OCI-LY7 (cell line): ENCODE data around the gene MAP3K1. TPM values are rescaled to one million over a fixed set of nuclear protein-coding genes. Genes with fewer than 3 reads are reported as not detected.

ENCODE experiments used
- BruUV-seq: library from RNA; stranded (reverse); fragments of 400-500 nt; replicated peaks from 2 replicates; lab custom pipeline; 2021; lab: Mats Ljungman, UMichigan
- CTCF ChIA-PET: fragments of 300-600 bp; sonication (Branson Sonifier 250); formaldehyde crosslinking; loops from one replicate; lab custom pipeline; 2022; ENCODE audit warnings: antibody characterized with exemption; ENCODE audit not compliant: unreplicated experiment; lab: Charles Lee
- POLR2A ChIA-PET: fragments of 300-600 bp; sonication (Branson Sonifier 250); formaldehyde crosslinking; loops from one replicate; lab custom pipeline; 2022; ENCODE audit warnings: antibody characterized with exemption; lab: Charles Lee
- DNase-seq: peaks from one replicate; pipeline ENCODE4 v3.0.0-alpha.2; 2015; ENCODE audit warnings: low spot score
- H2AFZ ChIP-seq: fragments of 200-600 bp; sonication (generic), shearing (Covaris generic); 2 replicates; pipeline ENCODE4 v1.6.1; 2014; ENCODE audit warnings: mild to moderate bottlenecking, antibody characterized with exemption, low read length, moderate library complexity
- H3K27ac ChIP-seq: fragments of 200-600 bp; sonication (generic); 2 replicates; pipeline ENCODE4 v1.5.1; 2014; ENCODE audit warnings: mixed run types, low read depth, mild to moderate bottlenecking, moderate library complexity, low read length, inconsistent platforms; ENCODE audit not compliant: poor library complexity, severe bottlenecking
- H3K36me3 ChIP-seq: fragments of 200-600 bp; sonication (generic); 2 replicates; pipeline ENCODE4 v1.6.1; 2014; ENCODE audit warnings: mild to moderate bottlenecking, antibody characterized with exemption, low read length, moderate library complexity, mixed read lengths; ENCODE audit not compliant: insufficient read depth
- H3K4me1 ChIP-seq: fragments of 200-600 bp; sonication (generic); 2 replicates; pipeline ENCODE4 v1.5.1; 2014; ENCODE audit warnings: mild to moderate bottlenecking, low read length; ENCODE audit not compliant: insufficient read depth, poor library complexity, severe bottlenecking
- H3K4me2 ChIP-seq: fragments of 200-600 bp; sonication (generic); 2 replicates; pipeline ENCODE4 v1.6.1; 2014; ENCODE audit warnings: mild to moderate bottlenecking, low read length
- H3K4me3 ChIP-seq: fragments of 200-600 bp; sonication (generic); 2 replicates; pipeline ENCODE4 v1.5.1; 2014; ENCODE audit warnings: mild to moderate bottlenecking, low read depth, low read length; ENCODE audit not compliant: poor library complexity, severe bottlenecking
- H3K79me2 ChIP-seq: fragments of 200-600 bp; sonication (generic); 2 replicates; pipeline ENCODE4 v1.6.1; 2016; ENCODE audit warnings: low read depth, mild to moderate bottlenecking, low read length, moderate library complexity, mixed read lengths; ENCODE audit not compliant: insufficient read depth
- H3K9me2 ChIP-seq: fragments of 200-600 bp; sonication (generic); 2 replicates; pipeline ENCODE4 v1.6.1; 2016; ENCODE audit warnings: mild to moderate bottlenecking, low read length, mixed read lengths; ENCODE audit not compliant: insufficient read depth
- H3K9me3 ChIP-seq: fragments of 200-600 bp; sonication (generic); 2 replicates; pipeline ENCODE4 v1.6.1; 2014; ENCODE audit warnings: mild to moderate bottlenecking, mixed run types, low read length, mixed read lengths
- H4K20me1 ChIP-seq: fragments of 200-600 bp; sonication (generic); 2 replicates; pipeline ENCODE4 v1.6.1; 2014; ENCODE audit warnings: mild to moderate bottlenecking, antibody characterized with exemption, low read length, moderate library complexity, mixed read lengths; ENCODE audit not compliant: insufficient read depth
- CTCF ChIP-seq: fragments of 200-600 bp; sonication (generic); conservative IDR thresholded peaks from 2 replicates; pipeline ENCODE4 v1.5.1; 2014; ENCODE audit warnings: mild to moderate bottlenecking, antibody characterized with exemption, low read length, moderate library complexity, mixed read lengths
- EZH2phosphoT487 ChIP-seq: fragments of 200-600 bp; sonication (generic); IDR thresholded peaks from 2 replicates; pipeline ENCODE4 v1.6.1; 2018; ENCODE audit warnings: low read depth, borderline replicate concordance, mild to moderate bottlenecking, mixed run types, antibody characterized with exemption, low read length, moderate library complexity, mixed read lengths
- intact Hi-C: fragments of 100-400 bp; cut with micrococcal nuclease; formaldehyde crosslinking; loops from one replicate; pipeline ENCODE4 v1.10.0; 2022; ENCODE audit not compliant: unreplicated experiment
- total RNA-seq, 2 experiments: library from RNA; depleted of rRNA in 1 of 2; stranded (reverse); fragments of >200 nt in 1 of 2; shearing (Covaris generic) in 1 of 2; gene quantifications; 2 replicates each; pipeline ENCODE4 v1.2.3, GENCODE V29; 2014 to 2022

Gene MAP3K1
- total RNA-seq, 2 experiments from 2014 or later = 29.4 to 29.9 TPM

GRCh38 chr5:56896763-56897162, 81.4 kb downstream of the MAP3K1 start:
- intact Hi-C loops = no loop called here
- H3K27ac ChIP-seq = no peak overlapping the region
- H2AFZ ChIP-seq = no peak overlapping the region
- ChIA-PET CTCF (no interaction called here), POLR2A (interaction anchor here (0.7 to 1.6 kb wide), 7 partner anchors 9 to 573 kb away, joined by 3 to 4 read pairs (median 3); no protein-coding TSS in a partner anchor)
- H3K4me1 ChIP-seq = no peaks in the 10 kb centered on the region
- no peak overlapping the region for H3K4me2 ChIP-seq
- no peaks in the 10 kb centered on the region for H3K79me2 ChIP-seq
- H4K20me1 ChIP-seq = no peaks in the 10 kb centered on the region
- H3K4me3 ChIP-seq = no peak overlapping the region
- TF ChIP-seq EZH2phosphoT487 = no peak
- TF ChIP-seq CTCF = no peak
- no peaks in the 10 kb centered on the region for H3K9me3 ChIP-seq
- peaks cover 42% of the 10 kb centered on the region for H3K36me3 ChIP-seq
- H3K9me2 ChIP-seq = no peaks in the 10 kb centered on the region
- no TSS peak for BruUV-seq
- no peak for DNase-seq

- Histone ChIP-seq H3K4me2 (no peak overlapping the region), H3K36me3 (peaks cover 32% of the 10 kb centered on the region), H3K79me2 (no peaks in the 10 kb centered on the region), H3K4me3 (no peak overlapping the region), H3K4me1 (no peaks in the 10 kb centered on the region), H2AFZ (no peak overlapping the region), H3K9me2 (no peaks in the 10 kb centered on the region), H4K20me1 (no peaks in the 10 kb centered on the region), H3K9me3 (no peaks in the 10 kb centered on the region), H3K27ac (no peak overlapping the region)
- TF ChIP-seq EZH2phosphoT487 = no peak
- TF ChIP-seq CTCF = no peak
- POLR2A ChIA-PET = interaction anchor here (0.6 to 1.8 kb wide), 3 partner anchors 9 to 17 kb away, joined by 3 to 8 read pairs (median 3); no protein-coding TSS in a partner anchor
- no TSS peak for BruUV-seq
- intact Hi-C loops = no loop called here
- CTCF ChIA-PET = no interaction called here
- no peak for DNase-seq
These were observed 82.9 kb downstream of the MAP3K1 start for GRCh38 chr5:56898213-56898612.

- H3K9me2 ChIP-seq = no peaks in the 10 kb centered on the region
- no TSS peak for BruUV-seq
- POLR2A ChIA-PET = interaction anchor here (1.1 to 1.7 kb wide), 2 partner anchors 8 to 361 kb away, joined by 3 to 4 read pairs; no protein-coding TSS in a partner anchor
- H3K9me3 ChIP-seq = no peaks in the 10 kb centered on the region
- CTCF ChIA-PET = interaction anchor here (1.2 to 1.7 kb wide), 2 partner anchors 237 to 630 kb away, joined by 3 read pairs; no protein-coding TSS in a partner anchor
- no peak for DNase-seq
- H3K27ac ChIP-seq = no peak overlapping the region
- H3K79me2 ChIP-seq = no peaks in the 10 kb centered on the region
- H4K20me1 ChIP-seq = no peaks in the 10 kb centered on the region
- peaks cover 12% of the 10 kb centered on the region for H3K36me3 ChIP-seq
- no peak overlapping the region for H3K4me3 ChIP-seq
- intact Hi-C loops = loop anchor here (2.0 kb wide), 2 partner anchors 320 to 630 kb away; no protein-coding TSS in a partner anchor
- H2AFZ ChIP-seq = no peak overlapping the region
- no peaks in the 10 kb centered on the region for H3K4me1 ChIP-seq
- TF ChIP-seq CTCF = no peak
- H3K4me2 ChIP-seq = no peak overlapping the region
These were observed 85.0 kb downstream of the MAP3K1 start for GRCh38 chr5:56900395-56900794.
